ENCODE data around the gene TSPAN16.

Gene TSPAN16

DNA sequence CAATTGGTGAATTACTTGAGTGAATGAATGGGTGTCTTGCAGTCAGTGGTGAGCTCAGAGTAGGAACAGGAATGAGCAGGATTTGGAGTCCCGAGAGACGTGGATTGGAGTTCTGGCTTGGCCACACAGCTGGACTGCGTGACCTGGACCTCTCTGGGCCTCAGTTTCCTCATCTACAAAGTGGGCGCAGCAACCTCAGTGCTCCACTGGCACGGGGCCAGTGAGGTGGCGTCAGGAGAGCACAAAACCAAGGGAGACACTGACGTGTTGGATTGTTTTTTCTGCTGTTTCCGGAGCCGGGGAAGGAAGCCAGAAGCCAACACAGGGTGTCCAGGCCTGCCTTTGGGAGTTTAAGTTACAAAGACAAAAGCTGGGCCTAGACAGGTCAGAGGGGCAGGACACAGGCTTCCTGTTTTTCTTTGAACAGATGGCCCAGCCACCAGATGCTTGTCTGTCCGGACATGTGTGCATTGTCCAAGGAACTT lies 27.1 kb upstream of the TSPAN16 start:
- DNase-seq (ENCODE audit: low spot score) = no peak
- FAIRE-seq = no peak

GRCh38 chr19:11269408-11269807 lies 26.6 kb upstream of the TSPAN16 start:
- FAIRE-seq (no peak), DNase-seq (ENCODE audit: low spot score) (no peak)

- DNase-seq (ENCODE audit: low spot score) = no peak
- no peak for FAIRE-seq
Measured at GRCh38 chr19:11273296-11273695, 22.7 kb upstream of the TSPAN16 start.

DNA sequence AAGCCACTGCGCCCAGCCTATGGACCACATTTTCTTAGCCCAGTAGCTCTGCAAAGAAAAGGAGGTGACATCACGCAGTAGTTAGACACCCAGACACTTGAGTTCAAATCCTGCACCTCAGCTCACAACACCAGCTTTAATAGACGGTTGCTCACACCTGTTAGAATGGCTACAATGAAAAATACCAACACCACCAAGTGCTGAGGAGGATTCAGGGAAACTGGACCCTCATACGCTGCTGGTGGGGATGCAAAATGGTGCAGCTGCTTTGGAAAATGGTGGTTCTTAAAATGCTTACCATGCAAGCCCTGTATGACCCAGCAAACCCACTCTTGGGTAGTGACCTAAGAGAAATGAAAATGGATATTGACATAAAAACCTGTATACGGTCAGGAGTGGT lies 22.0 kb upstream of the TSPAN16 start:
- DNase-seq (ENCODE audit: low spot score) (no peak), FAIRE-seq (no peak)

GRCh38 chr19:11274533-11275086 lies 21.4 kb upstream of the TSPAN16 start:
- FAIRE-seq (no peak), DNase-seq (ENCODE audit: low spot score) (no peak)

DNA sequence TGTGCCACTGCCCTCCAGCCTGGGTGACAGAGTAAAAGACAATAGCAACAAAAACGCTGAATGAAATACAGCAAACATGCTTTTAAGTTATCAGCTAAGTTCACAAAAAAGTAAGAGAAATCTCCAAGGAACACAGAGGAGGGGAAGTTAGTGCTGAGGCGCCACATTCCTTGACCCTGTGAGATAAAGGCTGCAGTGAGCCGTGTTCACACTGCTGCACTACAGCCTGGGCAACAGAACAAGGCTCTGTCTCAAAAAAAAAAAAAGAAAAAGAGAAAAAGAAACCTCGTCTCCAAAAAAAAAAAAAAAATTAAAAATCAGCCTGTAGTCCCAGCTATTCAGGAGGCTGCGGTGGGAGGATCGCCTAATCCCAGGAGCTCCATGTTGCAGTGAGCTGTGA lies 17.3 kb upstream of the TSPAN16 start:
- no peak for DNase-seq (ENCODE audit: low spot score)
- no peak for FAIRE-seq

DNA sequence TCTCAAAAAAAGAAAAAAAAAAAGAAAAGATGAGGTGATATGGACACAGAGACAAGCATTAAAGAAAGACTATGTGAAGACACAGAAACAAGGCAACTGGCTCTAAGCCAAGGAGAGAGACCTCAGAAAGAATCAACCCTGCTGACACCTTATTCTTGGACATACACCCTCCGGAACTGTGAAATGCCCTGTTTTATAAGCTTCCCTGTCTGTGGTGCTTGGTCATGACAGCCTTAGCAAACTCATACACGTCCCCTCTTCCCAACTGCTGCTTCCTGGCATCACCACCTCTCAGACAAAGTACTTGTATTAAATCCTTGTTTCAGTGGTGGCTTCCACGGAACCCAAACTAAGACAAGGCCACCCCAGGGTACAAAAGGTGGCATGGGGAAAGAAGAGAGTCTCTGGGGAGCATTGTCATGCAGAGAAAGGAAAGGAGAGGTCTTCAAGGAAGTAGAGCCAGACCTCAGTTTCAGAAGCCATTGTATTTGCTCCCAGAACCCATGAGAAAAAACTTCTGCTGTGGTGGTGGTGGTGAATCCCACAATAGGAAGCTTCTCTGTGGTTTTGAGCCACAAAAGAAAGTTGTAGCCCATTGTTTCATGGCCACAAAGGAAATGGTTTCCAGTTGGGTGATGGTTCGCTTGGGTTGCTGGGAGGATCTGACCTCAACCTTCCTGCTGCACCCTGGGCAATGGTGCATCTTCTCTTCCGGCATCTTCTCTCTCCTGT lies 16.3 kb upstream of the TSPAN16 start:
- no peak for DNase-seq (ENCODE audit: low spot score)
- FAIRE-seq = no peak

DNA sequence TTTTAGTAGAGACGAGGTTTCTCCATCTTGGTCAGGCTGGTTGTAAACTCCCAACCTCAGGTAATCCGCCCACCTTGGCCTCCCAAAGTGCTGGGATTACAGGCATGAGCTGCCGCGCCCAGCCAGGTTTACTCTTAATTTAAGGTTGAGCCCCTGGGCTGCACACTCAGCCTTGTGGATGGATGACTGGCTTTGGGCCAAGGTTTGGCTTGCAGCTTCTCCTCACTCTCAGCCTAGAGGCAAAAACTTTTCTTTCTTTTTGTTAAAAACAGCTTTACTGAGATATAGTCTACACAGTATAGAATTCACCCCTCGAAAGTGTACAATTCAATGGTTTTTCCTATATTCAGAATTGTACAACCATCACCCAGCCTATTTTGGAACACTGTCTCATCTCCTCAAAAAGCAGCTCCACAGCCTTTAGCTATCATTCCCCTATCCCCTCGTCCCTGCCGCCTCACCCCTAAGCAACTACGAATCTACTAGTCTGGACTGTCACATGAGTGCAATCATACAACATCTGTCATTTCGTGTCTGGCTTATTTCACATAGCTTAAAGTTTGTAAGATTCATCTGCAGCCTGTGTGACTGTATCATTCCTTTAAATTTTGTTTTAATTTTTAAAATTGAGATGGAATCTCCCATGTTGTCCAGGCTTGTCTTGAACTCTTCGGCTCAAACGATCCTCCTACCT lies 14.5 kb upstream of the TSPAN16 start:
- no peak for FAIRE-seq
- no peak for DNase-seq (ENCODE audit: low spot score)

GRCh38 chr19:11284515-11284914 lies 11.4 kb upstream of the TSPAN16 start:
- no peak for FAIRE-seq
- DNase-seq (ENCODE audit: low spot score) = no peak

- no peak for DNase-seq (ENCODE audit: low spot score)
Measured at GRCh38 chr19:11286312-11286974, 9.5 kb upstream of the TSPAN16 start.

GRCh38 chr19:11288349-11288748 lies 7.6 kb upstream of the TSPAN16 start:
- DNase-seq (ENCODE audit: low spot score) (no peak), FAIRE-seq (no peak)

More at GRCh38 chr19:11286312-11286974, 9.5 kb upstream of the TSPAN16 start:
- FAIRE-seq = no peak

- DNase-seq (ENCODE audit: low spot score) (no peak), FAIRE-seq (no peak)
Measured at GRCh38 chr19:11290256-11290655, 5.7 kb upstream of the TSPAN16 start.

DNA sequence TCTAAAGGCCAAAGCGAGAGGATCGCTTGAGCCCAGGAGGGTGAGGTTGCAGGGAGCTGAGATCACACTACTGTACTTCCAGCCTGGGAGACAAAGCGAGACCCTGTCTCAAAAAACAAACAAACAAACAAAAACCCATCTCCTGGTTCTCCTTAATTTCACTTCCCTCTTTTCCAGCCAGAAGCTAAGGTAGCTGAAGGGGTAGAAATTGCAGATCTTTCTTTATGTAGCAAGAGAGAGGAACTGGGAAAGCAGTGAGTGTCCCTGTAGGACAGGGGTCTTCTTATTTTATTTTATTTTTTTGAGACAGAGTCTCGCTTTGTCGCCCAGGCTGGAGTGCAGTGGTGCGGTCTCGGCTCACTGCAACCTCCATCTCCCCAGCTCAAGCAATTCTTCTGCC lies 4.5 kb upstream of the TSPAN16 start:
- FAIRE-seq (no peak), DNase-seq (ENCODE audit: low spot score) (no peak)

DNA sequence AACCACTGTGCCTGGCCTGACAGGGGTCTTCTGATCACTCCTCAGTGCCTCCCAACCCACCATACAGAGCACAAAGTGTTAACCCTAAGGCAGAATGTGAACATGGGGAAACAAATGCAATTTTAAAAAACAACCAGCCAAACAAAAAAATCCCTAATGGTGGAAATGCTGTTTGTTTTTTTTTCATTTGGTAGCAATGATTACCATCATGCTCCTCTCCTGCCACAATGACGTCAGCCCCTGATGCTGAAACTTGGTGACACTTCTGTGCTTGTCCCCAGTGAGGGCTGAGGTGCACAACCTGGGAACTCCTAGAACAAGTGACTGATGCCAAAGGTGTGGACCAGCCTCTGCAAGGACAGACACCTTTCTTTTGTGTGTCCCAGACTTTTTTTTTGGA lies 4.0 kb upstream of the TSPAN16 start:
- FAIRE-seq = no peak
- DNase-seq (ENCODE audit: low spot score) = no peak

DNA sequence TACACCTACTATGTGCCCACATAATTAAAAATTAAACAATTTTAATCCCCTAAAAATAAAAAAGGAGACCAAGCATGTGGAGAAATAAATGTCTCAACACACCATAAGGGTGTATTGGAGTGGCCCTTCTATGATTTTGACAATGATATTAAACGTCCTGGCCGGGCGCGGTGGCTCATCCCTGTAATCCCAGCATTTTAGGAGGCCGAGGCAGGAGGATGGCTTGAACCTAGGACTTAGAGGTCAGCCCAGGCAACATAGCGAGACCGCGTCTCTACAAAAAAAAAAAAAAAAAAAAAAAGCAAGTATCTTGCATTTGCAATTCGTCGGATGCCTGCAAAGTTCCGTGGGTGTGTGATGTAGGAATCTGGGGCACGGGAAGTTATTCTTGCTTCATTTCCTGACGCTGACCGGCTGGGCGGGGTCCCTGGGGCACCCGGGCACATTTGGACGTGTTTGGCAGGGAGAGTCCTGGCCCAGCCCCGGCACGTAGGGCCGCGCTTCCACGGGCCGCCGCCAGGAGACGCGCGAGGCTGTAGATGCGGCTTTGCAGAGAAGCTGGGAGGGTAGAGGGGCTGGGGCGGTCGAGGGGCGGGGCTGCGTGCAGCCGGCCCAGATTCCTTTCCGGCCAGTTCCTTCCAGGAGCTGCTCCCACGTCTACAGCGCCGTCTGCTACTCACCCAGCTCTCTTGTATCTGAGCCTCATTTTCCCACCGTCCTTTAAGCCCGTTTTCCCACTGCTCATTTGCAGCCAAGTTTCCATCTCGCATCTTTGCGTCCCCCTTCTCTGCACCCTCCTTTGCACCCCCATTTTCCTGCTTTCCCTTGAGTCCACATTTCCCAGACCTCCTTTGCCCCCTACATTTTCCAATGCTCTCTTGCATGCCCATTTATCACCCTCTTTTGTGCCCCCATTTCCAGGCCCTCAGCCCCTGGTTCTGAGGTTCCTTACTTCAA lies 2.2 kb upstream of the TSPAN16 start:
- no peak for FAIRE-seq
- peak; percentile 87 for DNase-seq (ENCODE audit: low spot score)

- DNase-seq (ENCODE audit: low spot score) (no peak), FAIRE-seq (no peak)
Measured at GRCh38 chr19:11295180-11295579, 780 bp upstream of the TSPAN16 start.

GRCh38 chr19:11296264-11296663 lies 304 bp downstream of the TSPAN16 start:
- FAIRE-seq = no peak
- DNase-seq (ENCODE audit: low spot score) = no peak

GRCh38 chr19:11299946-11300810 lies 4.2 kb downstream of the TSPAN16 start:
- DNase-seq (ENCODE audit: low spot score) (no peak), FAIRE-seq (no peak)

GRCh38 chr19:11300811-11301120 lies 4.8 kb downstream of the TSPAN16 start:
- DNase-seq (ENCODE audit: low spot score) (no peak), FAIRE-seq (no peak)

DNA sequence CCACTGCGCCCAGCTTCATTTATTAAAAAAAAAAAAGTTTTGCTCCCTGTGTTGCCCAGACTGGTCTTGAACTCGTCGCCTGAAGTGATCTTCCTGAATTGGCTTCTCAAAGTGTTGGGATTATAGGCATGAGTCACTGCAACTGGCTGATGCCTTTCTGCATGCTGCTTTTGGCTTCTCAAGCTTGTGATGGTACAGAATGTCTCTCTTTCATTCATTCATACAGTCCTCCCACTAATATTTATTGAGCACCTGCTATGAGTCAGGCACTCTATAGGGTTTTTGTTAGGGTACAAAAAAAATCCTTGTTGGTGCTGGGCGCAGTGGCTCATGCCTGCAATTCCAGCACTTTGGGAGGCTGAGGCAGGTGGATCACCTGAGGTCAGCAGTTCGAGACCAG lies 9.0 kb downstream of the TSPAN16 start:
- FAIRE-seq = no peak

More for the DNA sequence above, 9.0 kb downstream of the TSPAN16 start:
- DNase-seq (ENCODE audit: low spot score) = no peak

All from urothelium cell line (cell line).